Middle frontal gyrus (tissue), 1 donor: ENCODE data around the gene MB.

ENCODE experiments used
- DNase-seq: peaks from one replicate; pipeline ENCODE4 v3.0.0-alpha.2; 2015; ENCODE audit warnings: low spot score; ENCODE audit errors: extremely low spot score

The MB gene

DNA sequence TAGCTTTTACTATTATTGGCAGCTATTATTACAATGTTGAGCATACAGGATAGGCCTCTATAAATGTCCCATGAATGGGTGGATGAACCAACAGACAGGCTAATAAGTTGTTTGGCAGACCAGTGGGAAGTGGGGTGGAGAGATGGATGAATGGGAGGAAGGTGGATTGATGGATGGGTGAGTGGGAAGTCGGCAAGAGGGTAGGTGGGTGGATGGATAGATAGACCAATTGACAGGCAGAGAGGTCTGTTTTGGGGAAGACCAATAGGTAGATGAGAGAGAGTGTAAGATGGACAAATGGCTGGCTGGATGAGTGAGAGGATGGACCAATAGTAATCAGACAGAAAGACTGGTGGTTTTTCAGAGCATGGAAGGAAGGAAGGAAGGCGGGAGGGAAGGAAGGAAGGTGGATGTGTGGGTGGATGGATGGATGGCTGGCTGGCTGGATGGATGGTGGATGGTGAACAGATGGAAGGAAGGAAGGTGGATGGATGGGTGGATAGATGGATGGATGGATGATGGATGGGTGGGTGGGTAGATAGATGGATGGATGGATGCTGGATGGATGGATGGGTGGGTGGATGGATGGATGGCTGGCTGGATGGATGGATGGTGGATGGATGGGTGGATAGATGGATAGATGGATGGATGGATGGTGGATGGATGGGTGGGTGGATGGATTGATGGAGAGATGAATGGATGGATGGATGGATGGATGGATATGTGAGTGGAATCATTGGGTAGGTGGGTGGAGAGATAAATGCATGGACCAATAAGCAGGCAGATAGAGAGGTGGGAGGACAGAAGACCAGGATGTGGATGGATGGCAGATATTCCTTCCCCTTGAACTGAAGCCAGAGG is 39.1 kb downstream of the MB start:
- no peak for DNase-seq

DNA sequence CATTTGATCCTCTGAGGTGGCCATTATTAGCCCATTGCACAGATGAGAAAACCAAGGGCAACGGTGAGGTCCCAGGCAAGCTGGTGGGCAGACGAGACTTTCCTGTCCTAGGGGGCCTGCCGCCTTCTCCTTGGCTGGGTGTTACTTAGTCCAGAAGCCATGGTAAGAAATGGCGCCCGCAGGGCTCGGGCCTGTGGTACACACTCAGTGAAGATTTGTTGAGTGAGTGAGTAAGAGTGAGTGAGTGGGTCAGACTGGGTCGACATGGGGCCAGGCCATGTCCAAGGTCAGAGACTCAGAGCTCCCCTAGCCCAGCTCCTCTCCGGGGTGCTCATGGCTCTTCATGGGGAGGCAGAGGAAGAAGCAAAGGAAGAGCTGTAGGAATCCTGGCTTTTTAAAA is 40.5 kb downstream of the MB start:
- DNase-seq = no peak

DNA sequence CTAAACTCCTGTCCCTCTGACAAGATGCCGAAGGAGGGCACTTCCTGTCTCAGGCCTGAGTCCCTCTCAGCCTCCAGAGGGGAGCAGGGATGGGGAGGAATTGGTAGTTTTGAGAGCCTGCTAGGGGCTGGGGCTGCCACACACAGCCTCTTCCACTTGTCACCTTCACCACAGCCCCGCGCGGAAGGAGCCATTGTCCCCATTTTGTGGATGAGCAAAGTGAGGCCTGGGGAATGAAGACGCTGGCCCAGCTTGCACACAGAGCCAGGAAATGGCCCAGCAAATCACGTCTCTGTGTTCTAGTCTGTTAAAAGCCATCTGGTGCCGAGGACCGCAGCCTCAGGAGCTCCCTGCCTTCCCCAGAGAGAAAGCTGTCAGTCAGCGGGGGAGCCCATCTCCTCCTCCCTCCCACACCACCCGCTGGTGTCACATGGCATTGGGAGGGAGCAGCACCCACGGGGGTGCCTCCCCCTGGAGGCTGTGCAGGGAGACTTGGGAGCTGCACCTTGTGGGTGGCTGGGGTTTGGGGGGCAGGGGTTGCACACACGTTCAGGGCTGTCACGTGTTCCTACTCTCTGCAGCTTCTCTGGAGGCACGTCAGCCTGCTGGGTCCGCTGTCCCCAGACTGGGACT is 41.9 kb downstream of the MB start:
- DNase-seq = no peak

DNA sequence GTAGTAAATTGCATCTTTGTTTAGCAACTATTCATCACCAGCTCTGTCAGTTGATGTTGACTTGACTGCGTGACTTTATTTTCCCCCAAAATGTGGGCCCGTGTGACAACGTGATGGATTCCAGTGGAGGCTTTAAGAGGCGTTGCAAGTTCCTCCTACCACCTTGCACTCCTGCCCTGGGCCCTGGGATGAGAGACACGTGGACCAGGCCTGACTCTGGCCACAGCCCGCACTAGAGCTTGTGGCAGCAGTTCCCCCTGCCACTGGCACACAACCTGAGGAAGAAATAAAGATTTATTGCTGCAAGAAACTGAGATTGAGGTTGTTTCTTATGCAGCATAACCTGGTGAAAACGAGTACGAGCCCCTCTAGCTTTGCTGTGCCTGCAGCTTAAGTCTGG is 44.6 kb downstream of the MB start:
- DNase-seq = no peak

DNA sequence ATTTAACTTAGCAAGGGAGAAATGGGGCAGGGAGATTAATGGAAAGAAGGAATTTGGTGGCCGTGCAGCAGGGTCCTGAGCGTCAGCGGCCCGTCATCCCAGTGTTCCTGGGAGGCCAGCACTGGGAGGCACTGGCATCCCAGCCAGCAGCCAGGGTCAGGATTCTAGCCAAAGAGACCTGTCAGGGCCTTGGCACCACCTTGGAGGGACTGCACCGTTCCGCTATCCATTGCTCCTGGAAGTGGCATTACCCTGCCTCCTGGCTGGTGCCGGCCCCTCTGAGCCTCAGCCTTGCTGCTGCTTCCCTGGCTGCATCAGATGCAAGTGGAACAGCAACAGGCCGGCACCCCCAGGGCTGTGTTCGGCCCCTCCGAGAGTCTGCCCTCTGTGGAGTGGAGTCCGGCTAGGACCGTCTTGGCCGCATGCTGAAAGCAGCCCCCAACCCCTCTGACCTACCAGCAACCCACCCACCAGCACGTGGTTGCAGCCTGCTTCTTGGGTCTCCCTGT is 46.4 kb downstream of the MB start:
- no peak for DNase-seq

DNA sequence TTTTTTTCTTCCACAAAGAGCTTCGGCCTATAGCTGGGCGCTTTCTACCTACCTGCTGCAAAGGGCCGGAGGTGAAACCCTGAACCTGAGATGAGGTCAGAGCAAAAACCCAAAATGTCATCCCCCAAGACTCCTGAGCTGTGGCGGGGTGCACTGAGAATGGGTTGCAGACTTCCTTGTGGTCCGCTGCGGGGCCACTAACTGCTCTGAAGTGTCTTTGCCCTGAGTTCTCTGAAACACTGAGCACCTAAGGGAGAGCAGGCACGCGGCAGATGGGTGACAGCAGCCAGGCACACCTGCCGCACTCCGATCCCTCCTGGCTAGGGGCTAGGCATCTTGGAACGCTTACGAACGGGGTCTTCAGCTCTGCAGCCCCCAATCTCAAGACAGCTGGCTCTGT is 47.2 kb downstream of the MB start:
- DNase-seq = no peak

DNA sequence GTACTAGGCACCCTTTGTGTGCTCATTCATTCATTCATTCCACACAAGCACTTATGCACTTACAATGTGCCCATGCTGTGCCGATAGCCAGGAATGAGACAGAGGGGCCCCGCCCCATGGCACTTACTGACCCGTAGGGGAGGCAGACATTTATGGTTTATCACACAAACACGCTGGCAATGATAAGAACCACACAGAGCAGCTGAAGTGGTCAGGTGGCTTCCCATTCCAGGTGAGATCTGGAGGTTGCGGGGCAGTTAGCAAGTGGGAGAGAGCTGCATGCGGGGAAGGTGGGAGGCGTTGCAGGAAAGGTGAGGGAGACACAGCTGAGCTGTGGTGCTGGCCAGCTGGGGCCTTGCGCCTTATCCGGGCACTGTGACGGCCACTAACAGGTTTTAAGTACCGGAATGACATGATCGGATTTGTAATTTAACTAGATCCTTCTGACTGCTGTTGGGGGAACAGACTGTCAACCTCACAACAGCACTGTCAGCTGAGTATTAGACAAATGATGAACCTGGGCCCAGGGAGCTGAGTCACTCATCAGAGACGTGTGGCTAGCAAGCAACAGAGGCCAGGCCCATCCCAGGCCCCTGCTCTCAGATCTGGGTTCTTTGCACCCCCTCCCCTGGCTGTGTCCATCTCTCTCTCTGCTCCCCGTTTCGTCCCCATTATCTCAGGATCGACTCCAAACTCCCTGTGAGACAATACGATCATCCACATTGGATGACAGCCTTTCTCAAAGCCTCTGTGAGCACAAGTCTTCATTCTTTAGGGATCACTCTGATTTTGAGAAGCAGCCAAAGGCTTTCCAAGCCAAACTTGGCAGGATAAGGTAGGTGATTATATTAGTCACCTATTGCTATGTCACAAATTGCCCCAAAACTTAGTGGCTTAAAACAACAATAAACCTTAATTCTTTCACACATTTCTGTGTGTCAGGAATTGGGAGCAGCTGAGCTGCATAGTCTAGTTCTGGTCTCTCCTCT is 48.1 kb downstream of the MB start:
- DNase-seq = no peak

DNA sequence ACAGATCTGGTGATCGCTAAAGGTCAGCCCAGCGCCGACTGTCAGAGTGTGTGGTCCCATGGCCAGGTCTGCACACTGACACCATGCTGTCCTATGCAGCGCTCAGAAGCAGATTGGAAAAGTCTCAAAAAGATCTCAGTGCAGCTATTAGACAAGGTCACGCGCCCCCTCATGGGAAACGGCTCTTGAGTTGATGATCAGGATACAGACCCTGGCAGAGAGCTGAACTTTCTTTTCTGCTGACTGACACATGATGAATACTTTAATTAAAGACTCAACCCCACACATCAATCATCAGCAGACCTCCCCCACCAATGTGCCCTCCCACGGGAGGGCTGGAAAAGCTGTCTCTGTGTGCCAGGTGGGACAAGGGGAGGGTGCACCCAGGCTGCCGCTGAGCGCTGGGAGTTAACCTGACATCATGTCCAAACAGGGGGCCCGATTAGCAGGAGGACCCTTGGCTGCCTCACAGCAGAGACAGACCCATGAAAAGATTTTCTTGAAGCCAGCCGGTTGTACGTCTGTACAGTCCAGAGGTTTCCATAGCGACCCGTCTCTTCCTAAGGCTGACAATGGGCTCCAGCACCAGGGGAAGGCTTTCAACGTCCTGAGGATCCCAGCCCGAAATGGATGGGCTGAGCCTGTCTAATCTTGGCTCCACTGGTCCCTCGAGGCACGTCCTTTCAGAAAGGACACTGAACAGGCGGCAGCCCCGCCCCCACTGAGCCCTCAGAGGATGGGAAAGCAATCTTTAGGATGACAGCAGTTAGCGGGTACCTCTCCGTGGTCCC is 49.6 kb downstream of the MB start:
- DNase-seq = no peak

DNA sequence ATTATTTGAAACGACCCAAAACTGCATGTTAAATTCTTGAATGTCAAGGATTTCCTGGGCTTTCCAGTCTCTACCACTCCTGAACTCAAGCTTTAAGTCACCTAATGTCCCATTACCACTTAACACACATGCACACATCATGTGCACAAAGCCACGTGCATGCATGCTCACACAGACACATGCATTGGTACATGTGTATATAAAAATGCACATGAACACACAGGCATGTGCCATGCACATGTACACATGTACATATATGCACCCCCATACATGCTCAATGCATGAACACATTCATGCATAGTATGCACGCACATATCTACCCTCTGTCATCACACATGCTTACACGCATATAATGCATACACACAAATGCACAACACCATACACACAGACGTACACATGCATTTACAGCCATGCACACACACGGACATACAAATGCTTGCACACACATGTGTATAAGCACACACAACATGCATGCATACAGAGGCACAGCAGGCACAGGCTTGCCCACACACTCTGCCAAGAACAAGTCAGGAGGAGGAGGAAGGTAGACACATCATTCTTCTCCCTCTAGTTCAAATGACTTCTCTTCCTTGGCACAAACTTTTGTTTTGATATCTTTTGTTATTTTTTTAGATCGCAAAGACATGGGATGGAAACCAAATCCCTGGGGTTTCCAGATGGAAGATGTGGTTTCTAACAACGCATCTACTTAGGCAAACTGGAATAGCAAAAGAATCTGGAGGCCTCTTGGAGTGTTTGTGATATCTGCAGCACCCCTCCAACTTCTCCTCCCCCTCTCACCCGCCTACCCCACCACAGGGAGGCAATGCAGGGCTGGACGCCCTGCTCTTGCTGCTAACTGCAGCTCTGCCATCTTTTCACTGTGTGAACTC is 51.9 kb downstream of the MB start:
- peak; percentile 21 for DNase-seq

DNA sequence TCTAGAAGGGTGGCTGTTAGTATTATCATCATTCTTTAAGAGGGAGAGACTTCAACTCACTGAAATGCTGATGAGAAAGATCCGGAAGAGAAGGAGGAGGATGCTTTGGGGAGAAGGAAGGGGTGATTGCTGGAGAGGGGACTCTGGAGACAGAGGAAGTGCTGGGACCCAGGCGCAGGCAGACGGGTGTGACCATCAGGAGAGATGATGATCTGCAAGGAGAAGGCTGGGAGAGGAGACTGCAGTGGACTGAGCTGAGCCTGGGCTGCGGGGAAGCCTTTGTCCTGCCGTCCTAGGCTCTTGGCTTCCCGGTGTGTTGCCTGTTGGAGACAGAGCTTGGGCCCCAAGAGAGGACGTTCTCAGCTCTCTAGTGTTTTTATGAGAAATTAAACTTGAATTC is 53.9 kb downstream of the MB start:
- no peak for DNase-seq

DNA sequence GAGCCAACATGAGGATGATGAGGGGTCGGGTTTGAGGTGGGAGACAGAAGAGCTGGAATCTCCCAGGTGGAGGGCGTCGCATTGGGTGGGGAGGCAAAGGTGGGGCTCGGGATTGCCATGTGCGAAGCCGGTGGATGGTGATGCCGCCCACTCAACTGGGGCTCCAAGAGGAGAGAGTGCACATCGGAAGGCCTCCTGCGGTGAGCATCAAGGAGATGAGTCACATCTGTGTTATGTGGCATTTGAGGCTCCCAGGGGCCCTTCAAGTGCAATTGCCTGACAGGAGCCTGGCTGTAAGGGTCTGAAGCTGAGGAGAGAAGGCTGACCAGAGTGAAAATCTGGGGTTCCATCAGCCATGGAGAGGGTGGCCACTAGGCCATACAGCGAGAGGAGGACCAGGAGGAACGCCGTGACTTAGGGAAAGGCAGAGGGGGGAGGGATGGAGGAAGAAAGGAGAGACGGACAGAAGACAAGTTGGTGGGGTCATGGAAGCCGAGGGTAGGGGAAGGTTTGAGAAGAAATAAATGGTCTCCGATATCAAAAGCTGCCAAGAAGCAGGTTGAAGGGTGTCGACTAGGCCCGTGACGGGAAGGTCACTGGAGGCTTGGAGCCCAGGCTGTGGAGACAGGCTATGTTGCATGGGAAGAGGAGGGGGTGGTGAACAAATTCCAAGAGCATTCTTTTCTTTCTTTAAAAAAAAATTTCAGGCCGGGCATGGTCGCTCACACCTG is 55.2 kb downstream of the MB start:
- DNase-seq = no peak

DNA sequence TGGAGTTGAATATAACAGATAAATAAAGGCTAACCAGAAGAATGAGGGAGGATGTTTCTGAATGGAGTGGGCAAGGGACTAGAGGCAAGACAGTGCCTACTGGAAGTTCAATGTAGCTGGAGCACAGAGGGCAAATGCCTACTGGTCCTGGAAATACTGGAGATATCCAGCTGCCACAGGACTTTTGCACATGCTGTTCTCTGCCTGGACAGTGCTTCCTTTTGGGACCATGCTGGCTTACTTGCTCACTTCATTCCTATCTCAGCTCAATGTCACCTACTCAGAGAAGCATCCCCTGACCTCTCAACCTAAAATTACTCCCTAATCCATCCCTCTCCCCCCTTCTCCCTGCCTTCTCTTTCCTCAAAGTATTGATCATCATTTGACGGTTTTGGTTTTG is 56.3 kb downstream of the MB start:
- DNase-seq = no peak

DNA sequence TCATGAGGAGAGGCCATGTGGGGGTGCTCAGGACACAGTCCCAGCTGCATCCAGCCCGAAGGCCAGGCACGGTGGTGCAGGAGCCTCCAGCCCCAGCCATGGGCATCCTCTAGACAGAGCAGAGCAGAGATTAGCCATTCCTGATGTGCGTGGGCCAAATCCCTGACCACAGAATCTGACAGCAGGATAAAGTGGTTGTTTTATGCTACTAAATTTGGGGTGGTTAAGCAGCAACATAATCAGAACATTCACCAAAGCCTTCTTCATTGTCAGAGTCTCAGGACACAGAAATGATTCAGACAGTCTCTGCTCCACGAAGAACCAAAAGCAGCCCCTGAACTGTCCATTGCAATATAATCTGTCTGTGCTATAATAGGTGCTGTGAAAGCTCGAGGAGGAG is 56.8 kb downstream of the MB start:
- no peak for DNase-seq

DNA sequence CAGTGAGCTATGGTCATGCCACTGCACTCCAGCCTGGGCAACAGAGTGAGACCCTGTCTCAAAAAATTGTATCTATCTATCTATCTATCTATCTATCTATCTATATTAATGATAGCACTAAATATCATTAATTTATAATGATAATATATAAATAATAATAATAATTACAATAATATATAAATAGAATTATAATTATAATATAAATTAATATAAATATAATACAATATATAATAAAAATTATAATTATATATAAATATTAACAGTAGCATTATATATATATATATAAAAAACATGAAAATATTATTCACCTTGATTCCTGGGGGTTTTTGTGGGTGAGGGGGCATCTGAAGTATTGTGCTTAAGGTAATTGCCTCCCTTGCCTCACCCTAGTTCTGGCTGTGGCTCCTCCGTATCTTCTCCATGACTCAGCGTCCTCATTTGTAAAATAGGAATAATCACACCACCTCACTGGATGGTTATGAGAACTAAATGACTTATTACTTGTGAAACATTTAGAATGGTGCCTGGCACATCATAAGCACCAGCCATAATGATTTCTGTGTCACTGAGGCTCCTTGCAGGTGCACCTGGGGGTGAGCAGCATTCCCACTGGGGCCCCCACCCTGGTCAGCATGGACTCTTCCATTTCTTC is 57.6 kb downstream of the MB start:
- no peak for DNase-seq

DNA sequence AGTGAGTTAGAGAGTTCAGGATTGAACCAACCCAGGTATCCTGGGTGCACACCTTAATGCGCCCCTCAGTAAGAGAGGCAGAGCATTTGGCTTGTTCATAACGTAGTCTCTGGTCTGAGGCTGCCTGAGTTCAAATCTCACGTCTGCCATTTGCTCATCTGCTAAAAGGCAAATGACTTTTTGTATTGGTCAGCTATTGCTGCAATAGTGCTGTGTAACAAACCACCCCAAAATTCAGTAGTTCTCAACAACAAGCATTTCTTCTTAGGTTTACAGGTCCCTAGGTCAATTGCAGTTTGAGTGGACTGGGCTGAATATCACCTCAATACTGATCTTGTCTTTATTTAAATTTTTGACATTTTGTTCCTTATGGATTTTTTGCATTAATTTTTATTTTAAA is 58.4 kb downstream of the MB start:
- no peak for DNase-seq

DNA sequence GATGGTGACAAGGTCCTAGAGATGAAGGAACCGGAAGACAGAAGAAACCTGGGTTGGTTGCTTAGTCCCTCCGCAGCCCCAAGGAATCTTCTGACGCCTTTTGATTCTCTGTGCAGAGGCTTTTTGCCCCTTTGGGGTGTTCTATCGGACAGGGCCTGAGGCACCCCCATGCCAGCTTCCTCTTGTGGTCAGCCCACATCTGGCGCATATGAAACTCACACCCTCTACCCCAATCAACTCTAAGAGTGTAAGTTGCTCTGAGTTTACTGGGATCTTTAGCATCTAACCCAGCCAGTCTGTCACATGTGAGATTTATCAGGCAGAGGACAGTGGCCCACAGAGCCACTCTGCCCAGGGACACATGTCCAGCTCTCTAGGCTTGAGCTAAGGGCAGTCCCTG is 59.1 kb downstream of the MB start:
- no peak for DNase-seq
